Neural progenitor cell (in vitro differentiated cells): ENCODE measurements around the gene BOC. TPM values are rescaled to one million over a fixed set of nuclear protein-coding genes. Genes with fewer than 3 reads are reported as not detected.

ENCODE experiments used
- DNase-seq: peaks from one replicate; pipeline ENCODE4 v3.0.0-alpha.2; 2016; ENCODE audit warnings: low spot score
- H2AFZ ChIP-seq: fragments of 200-600 bp; sonication (generic); replicated peaks from 2 replicates; pipeline ENCODE4 v1.6.1; 2016; ENCODE audit warnings: antibody characterized with exemption
- H3F3A ChIP-seq: fragments of 200-600 bp; sonication (generic); 2 replicates; pipeline ENCODE4 v1.6.1; 2016; ENCODE audit warnings: antibody characterized with exemption, low read depth
- H3K27ac ChIP-seq: fragments of 200-600 bp; sonication (generic); 2 replicates; pipeline ENCODE4 v1.5.1; 2016; ENCODE audit warnings: mild to moderate bottlenecking
- H3K27me3 ChIP-seq: fragments of 200-600 bp; sonication (generic); 2 replicates; pipeline ENCODE4 v1.6.1; 2016; ENCODE audit warnings: mild to moderate bottlenecking, moderate library complexity
- H3K36me3 ChIP-seq: fragments of 200-600 bp; sonication (generic); 2 replicates; pipeline ENCODE4 v1.5.1; 2016
- H3K4me1 ChIP-seq: fragments of 200-600 bp; sonication (generic); 2 replicates; pipeline ENCODE4 v1.6.1; 2016; ENCODE audit warnings: mixed run types
- H3K4me2 ChIP-seq: fragments of 200-600 bp; sonication (generic); 2 replicates; pipeline ENCODE4 v1.6.1; 2016
- H3K4me3 ChIP-seq: fragments of 200-600 bp; sonication (generic); 2 replicates; pipeline ENCODE4 v1.5.1; 2016
- H3K79me2 ChIP-seq: fragments of 200-600 bp; sonication (generic); 2 replicates; pipeline ENCODE4 v1.6.1; 2016; ENCODE audit warnings: low read depth
- H3K9ac ChIP-seq: fragments of 200-600 bp; sonication (generic); 2 replicates; pipeline ENCODE4 v1.6.1; 2016
- H3K9me3 ChIP-seq: fragments of 200-600 bp; sonication (generic); 2 replicates; pipeline ENCODE4 v1.5.1; 2016; ENCODE audit warnings: low read depth
- H4K20me1 ChIP-seq: fragments of 200-600 bp; sonication (generic); 2 replicates; pipeline ENCODE4 v1.6.1; 2016; ENCODE audit warnings: low read depth
- H3K27ac Mint-ChIP-seq: 3 replicates; pipeline ENCODE4 v1.8.0; 2021; ENCODE audit warnings: mixed read lengths
- H3K27me3 Mint-ChIP-seq: 2 replicates; pipeline ENCODE4 v1.8.0; 2022; ENCODE audit warnings: low read depth, mild to moderate bottlenecking, inconsistent platforms, moderate library complexity, mixed read lengths; ENCODE audit not compliant: insufficient read depth
- H3K36me3 Mint-ChIP-seq: 3 replicates; pipeline ENCODE4 v1.8.0; 2021; ENCODE audit warnings: mixed read lengths
- H3K4me1 Mint-ChIP-seq: 3 replicates; pipeline ENCODE4 v1.8.0; 2021; ENCODE audit warnings: mixed read lengths
- H3K4me3 Mint-ChIP-seq: 3 replicates; pipeline ENCODE4 v1.8.0; 2021; ENCODE audit warnings: mild to moderate bottlenecking, moderate library complexity, mixed read lengths
- H3K9me3 Mint-ChIP-seq: 3 replicates; pipeline ENCODE4 v1.8.0; 2020; ENCODE audit warnings: mixed read lengths
- CTCF ChIP-seq: fragments of 200-600 bp; sonication (generic); IDR thresholded peaks from 2 replicates; pipeline ENCODE4 v1.5.1; 2017; ENCODE audit warnings: antibody characterized with exemption, mild to moderate bottlenecking
- EZH2 ChIP-seq: fragments of 200-600 bp; sonication (generic); IDR thresholded peaks from 2 replicates; pipeline ENCODE4 v1.6.1; 2017; ENCODE audit warnings: antibody characterized with exemption, mild to moderate bottlenecking, moderate library complexity
- EZH2phosphoT487 ChIP-seq: fragments of 200-600 bp; sonication (generic); IDR thresholded peaks from 2 replicates; pipeline ENCODE4 v1.6.1; 2017; ENCODE audit warnings: antibody characterized with exemption
- total RNA-seq: library from RNA; depleted of rRNA; stranded (reverse); fragments of >200 nt; gene quantifications from 2 replicates; pipeline ENCODE4 v1.2.3, GENCODE V29; 2015; ENCODE audit warnings: low replicate concordance

BOC gene
- total RNA-seq, 1 donor from 2014 or later: 35.2 TPM

- Mint-ChIP-seq H3K9me3 (no peaks in the 10 kb centered on the region), H3K27me3 (peaks cover 12% of the 10 kb centered on the region), H3K27ac (peak overlapping the region; percentile 55), H3K36me3 (peaks cover 51% of the 10 kb centered on the region), H3K4me1 (peaks cover 44% of the 10 kb centered on the region), H3K4me3 (no peak overlapping the region)
- Histone ChIP-seq H3K27me3 (no peaks in the 10 kb centered on the region), H3K36me3 (peaks cover 5% of the 10 kb centered on the region), H3F3A (peaks cover 3% of the 10 kb centered on the region), H3K9ac (no peak overlapping the region), H3K79me2 (no peaks in the 10 kb centered on the region), H3K4me1 (peaks cover 4% of the 10 kb centered on the region), H3K4me3 (no peak overlapping the region), H2AFZ (no peak overlapping the region), H3K27ac (no peak overlapping the region), H3K4me2 (no peak overlapping the region), H4K20me1 (no peaks in the 10 kb centered on the region), H3K9me3 (no peaks in the 10 kb centered on the region)
- TF ChIP-seq EZH2phosphoT487: no peak
- no peak for TF ChIP-seq CTCF
- no peak for TF ChIP-seq EZH2
- no peak for DNase-seq
Measured at GRCh38 chr3:113285226-113285625, 73.9 kb downstream of the BOC start.

- Histone ChIP-seq H3K4me1 (peaks cover 4% of the 10 kb centered on the region), H2AFZ (no peak overlapping the region), H3F3A (peaks cover 3% of the 10 kb centered on the region), H3K27me3 (no peaks in the 10 kb centered on the region), H4K20me1 (no peaks in the 10 kb centered on the region), H3K79me2 (no peaks in the 10 kb centered on the region), H3K4me2 (no peak overlapping the region), H3K36me3 (peaks cover 4% of the 10 kb centered on the region), H3K9me3 (no peaks in the 10 kb centered on the region), H3K27ac (no peak overlapping the region), H3K9ac (no peak overlapping the region), H3K4me3 (no peak overlapping the region)
- TF ChIP-seq EZH2phosphoT487 (no peak), CTCF (no peak), EZH2 (no peak)
- peak overlapping the region; percentile 78 for H3K27ac Mint-ChIP-seq
- peaks cover 12% of the 10 kb centered on the region for H3K27me3 Mint-ChIP-seq
- peaks cover 48% of the 10 kb centered on the region for H3K4me1 Mint-ChIP-seq
- no peaks in the 10 kb centered on the region for H3K9me3 Mint-ChIP-seq
- H3K36me3 Mint-ChIP-seq: peaks cover 46% of the 10 kb centered on the region
- H3K4me3 Mint-ChIP-seq: no peak overlapping the region
- DNase-seq: no peak
Measured at GRCh38 chr3:113285741-113286140, 74.4 kb downstream of the BOC start.

GRCh38 chr3:113286524-113286923, 75.2 kb downstream of the BOC start:
- Histone ChIP-seq H3K4me2 (no peak overlapping the region), H3K9ac (no peak overlapping the region)

More at GRCh38 chr3:113286524-113286923, 75.2 kb downstream of the BOC start:
- peak overlapping the region; percentile 78 for H3K27ac Mint-ChIP-seq
- no peaks in the 10 kb centered on the region for H3K27me3 ChIP-seq
- no peaks in the 10 kb centered on the region for H4K20me1 ChIP-seq
- no peaks in the 10 kb centered on the region for H3K79me2 ChIP-seq
- peaks cover 12% of the 10 kb centered on the region for H3K27me3 Mint-ChIP-seq
- H3K4me3 ChIP-seq: no peak overlapping the region
- no peaks in the 10 kb centered on the region for H3K9me3 ChIP-seq
- no peak overlapping the region for H3K27ac ChIP-seq
- no peaks in the 10 kb centered on the region for H3K9me3 Mint-ChIP-seq
- peaks cover 38% of the 10 kb centered on the region for H3K36me3 Mint-ChIP-seq
- H3K4me1 ChIP-seq: peaks cover 10% of the 10 kb centered on the region
- peaks cover 53% of the 10 kb centered on the region for H3K4me1 Mint-ChIP-seq
- H3F3A ChIP-seq: peaks cover 3% of the 10 kb centered on the region
- H2AFZ ChIP-seq: no peak overlapping the region
- H3K36me3 ChIP-seq: no peaks in the 10 kb centered on the region
- no peak overlapping the region for H3K4me3 Mint-ChIP-seq
- DNase-seq: no peak
- no peak for TF ChIP-seq EZH2
- TF ChIP-seq EZH2phosphoT487: no peak
- no peak for TF ChIP-seq CTCF
